ENCODE data around the gene MYO1E.

MYO1E gene

GRCh38 chr15:59259137-59259943, 113.3 kb downstream of the MYO1E start:
- no peak for DNase-seq (ENCODE audit: low read depth)

- no peak for DNase-seq (ENCODE audit: low read depth)
These were observed 114.4 kb downstream of the MYO1E start for GRCh38 chr15:59258317-59258716.

- DNase-seq (ENCODE audit: low read depth) = no peak
These were observed 115.5 kb downstream of the MYO1E start for GRCh38 chr15:59257140-59257539.

GRCh38 chr15:59256482-59256881, 116.2 kb downstream of the MYO1E start:
- DNase-seq (ENCODE audit: low read depth) = no peak

GRCh38 chr15:59255680-59256336, 116.9 kb downstream of the MYO1E start:
- no peak for DNase-seq (ENCODE audit: low read depth)

- no peak for DNase-seq (ENCODE audit: low read depth)
These were observed 120.5 kb downstream of the MYO1E start for GRCh38 chr15:59252137-59252536.

GRCh38 chr15:59251001-59251845, 121.4 kb downstream of the MYO1E start:
- DNase-seq (ENCODE audit: low read depth) = no peak

- no peak for DNase-seq (ENCODE audit: low read depth)
These were observed 122.4 kb downstream of the MYO1E start for GRCh38 chr15:59250249-59250648.

GRCh38 chr15:59249816-59250215, 122.9 kb downstream of the MYO1E start:
- no peak for DNase-seq (ENCODE audit: low read depth)

- peak; percentile 39 for DNase-seq (ENCODE audit: low read depth)
These were observed 125.3 kb downstream of the MYO1E start for GRCh38 chr15:59247364-59247763.

- DNase-seq (ENCODE audit: low read depth) = no peak
These were observed 127.1 kb downstream of the MYO1E start for GRCh38 chr15:59245559-59245958.

- no peak for DNase-seq (ENCODE audit: low read depth)
These were observed 128.3 kb downstream of the MYO1E start for GRCh38 chr15:59244337-59244736.

GRCh38 chr15:59243622-59244021, 129.0 kb downstream of the MYO1E start:
- no peak for DNase-seq (ENCODE audit: low read depth)

- DNase-seq (ENCODE audit: low read depth) = no peak
These were observed 130.0 kb downstream of the MYO1E start for GRCh38 chr15:59242649-59243048.

GRCh38 chr15:59240036-59240435, 132.6 kb downstream of the MYO1E start:
- no peak for DNase-seq (ENCODE audit: low read depth)

- DNase-seq (ENCODE audit: low read depth) = no peak
These were observed 134.7 kb downstream of the MYO1E start for GRCh38 chr15:59237924-59238331.

- DNase-seq (ENCODE audit: low read depth) = no peak
These were observed 135.4 kb downstream of the MYO1E start for GRCh38 chr15:59237119-59237855.

- no peak for DNase-seq (ENCODE audit: low read depth)
These were observed 136.3 kb downstream of the MYO1E start for GRCh38 chr15:59236394-59236793.

GRCh38 chr15:59232476-59232875, 140.2 kb downstream of the MYO1E start:
- peak; percentile 17 for DNase-seq (ENCODE audit: low read depth)

- no peak for DNase-seq (ENCODE audit: low read depth)
These were observed 142.1 kb downstream of the MYO1E start for GRCh38 chr15:59230531-59231055.

- DNase-seq (ENCODE audit: low read depth) = no peak
These were observed 143.2 kb downstream of the MYO1E start for GRCh38 chr15:59229453-59229852.

- no peak for DNase-seq (ENCODE audit: low read depth)
These were observed 143.7 kb downstream of the MYO1E start for GRCh38 chr15:59229015-59229414.
